A204.1 (cell line): Measurements from ENCODE around the gene PHF20.
"Not testable (repeated sequence)": the region's sequence is repeated elsewhere in the genome, so short reads cannot be mapped to it uniquely, and the experiment has no call there.

ENCODE experiments used
- FAIRE-seq: peaks from 2 replicates; lab custom pipeline; 2012; peaks lifted over from hg19 to GRCh38; lab: Jason Lieb, UNC

PHF20 gene

GRCh38 chr20:35886537-35886936 is 114.7 kb downstream of the PHF20 start:
- FAIRE-seq = no peak

- no peak for FAIRE-seq
These were observed 115.7 kb downstream of the PHF20 start for GRCh38 chr20:35887393-35888064.

- FAIRE-seq = no peak
These were observed 116.8 kb downstream of the PHF20 start for GRCh38 chr20:35888657-35889056.

- FAIRE-seq = no peak
These were observed 119.6 kb downstream of the PHF20 start for GRCh38 chr20:35891375-35891774.

- FAIRE-seq = no peak
These were observed 121.1 kb downstream of the PHF20 start for GRCh38 chr20:35892871-35893270.

- FAIRE-seq = no peak
These were observed 122.1 kb downstream of the PHF20 start for GRCh38 chr20:35893942-35894341.

GRCh38 chr20:35895516-35895915 is 123.7 kb downstream of the PHF20 start:
- not testable (repeated sequence) for FAIRE-seq

- FAIRE-seq = no peak
These were observed 127.2 kb downstream of the PHF20 start for GRCh38 chr20:35899064-35899463.

- FAIRE-seq = not testable (repeated sequence)
These were observed 129.4 kb downstream of the PHF20 start for GRCh38 chr20:35901230-35901629.

- FAIRE-seq = no peak
These were observed 130.1 kb downstream of the PHF20 start for GRCh38 chr20:35901678-35902544.

- FAIRE-seq = no peak
These were observed 130.7 kb downstream of the PHF20 start for GRCh38 chr20:35902545-35902941.

GRCh38 chr20:35903843-35904242 is 132.0 kb downstream of the PHF20 start:
- FAIRE-seq = no peak

- no peak for FAIRE-seq
These were observed 133.3 kb downstream of the PHF20 start for GRCh38 chr20:35904982-35905663.

GRCh38 chr20:35907017-35907701 is 135.3 kb downstream of the PHF20 start:
- FAIRE-seq = no peak

- no peak for FAIRE-seq
These were observed 136.2 kb downstream of the PHF20 start for GRCh38 chr20:35908007-35908406.

- FAIRE-seq = no peak
These were observed 137.4 kb downstream of the PHF20 start for GRCh38 chr20:35909176-35909575.

- no peak for FAIRE-seq
These were observed 138.0 kb downstream of the PHF20 start for GRCh38 chr20:35909796-35910195.

- no peak for FAIRE-seq
These were observed 138.4 kb downstream of the PHF20 start for GRCh38 chr20:35910254-35910653.

GRCh38 chr20:35912881-35913280 is 141.1 kb downstream of the PHF20 start:
- no peak for FAIRE-seq

- no peak for FAIRE-seq
These were observed 145.3 kb downstream of the PHF20 start for GRCh38 chr20:35917077-35917476.

GRCh38 chr20:35918021-35918420 is 146.2 kb downstream of the PHF20 start:
- FAIRE-seq = no peak

- FAIRE-seq = no peak
These were observed 148.7 kb downstream of the PHF20 start for GRCh38 chr20:35920523-35920922.
